GM12874 (cell line): Measurements from ENCODE around the gene SMO.

Experiments
- CTCF ChIP-seq: IDR thresholded peaks from 2 replicates; pipeline ENCODE4 v1.5.1; 2011; ENCODE audit warnings: low read depth, mild to moderate bottlenecking, control low read depth, low read length, moderate library complexity; ENCODE audit not compliant: insufficient read depth

SMO gene

GRCh38 chr7:129247087-129247486, 58.7 kb downstream of the SMO start:
- no peak for TF ChIP-seq CTCF

- no peak for TF ChIP-seq CTCF
Observed at GRCh38 chr7:129252128-129252527, 63.7 kb downstream of the SMO start.

- TF ChIP-seq CTCF = no peak
Observed at GRCh38 chr7:129255800-129256199, 67.4 kb downstream of the SMO start.

- TF ChIP-seq CTCF = no peak
Observed at GRCh38 chr7:129256221-129256620, 67.8 kb downstream of the SMO start.

- no peak for TF ChIP-seq CTCF
Observed at GRCh38 chr7:129257168-129257567, 68.7 kb downstream of the SMO start.

GRCh38 chr7:129258649-129259389, 70.4 kb downstream of the SMO start:
- no peak for TF ChIP-seq CTCF

- TF ChIP-seq CTCF = no peak
Observed at GRCh38 chr7:129262324-129262723, 73.9 kb downstream of the SMO start.
